ENCODE results near the gene REL. TPM values are rescaled to one million over a fixed set of nuclear protein-coding genes. Genes with fewer than 3 reads are reported as not detected.

REL gene
- total RNA-seq, 1 donor from 2014 or later: 8.7 TPM

DNA sequence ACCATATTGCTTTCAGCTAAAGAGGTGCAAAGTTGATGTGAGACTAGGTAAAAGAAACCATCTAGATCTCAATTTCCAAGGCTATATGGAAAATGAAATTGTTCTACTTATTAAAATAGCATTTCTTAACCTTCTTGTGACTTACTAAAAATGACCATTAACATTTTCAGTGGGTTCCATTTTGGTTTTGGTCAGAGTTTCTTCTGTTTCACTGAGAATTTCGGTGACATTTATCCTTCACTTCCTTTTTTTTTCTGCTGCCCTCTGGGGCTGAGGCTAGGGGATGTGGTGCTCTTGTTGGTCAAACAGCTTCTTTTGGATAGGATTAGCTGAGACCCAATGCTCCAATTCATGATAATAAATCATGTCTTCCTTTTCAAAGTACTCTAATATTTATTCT is 44.3 kb upstream of the REL start:
- no peak for DNase-seq (ENCODE audit: low read depth, low spot score)
- Mint-ChIP-seq H3K4me1 (peaks cover 11% of the 10 kb centered on the region), H3K36me3 (ENCODE audit: low read depth) (no peaks in the 10 kb centered on the region), H3K27me3 (ENCODE audit: low read depth) (no peaks in the 10 kb centered on the region), H3K4me3 (no peak overlapping the region), H3K9me3 (no peaks in the 10 kb centered on the region), H3K27ac (ENCODE audit: unreplicated experiment) (no peak overlapping the region)
- TF ChIP-seq, protein P1, sequence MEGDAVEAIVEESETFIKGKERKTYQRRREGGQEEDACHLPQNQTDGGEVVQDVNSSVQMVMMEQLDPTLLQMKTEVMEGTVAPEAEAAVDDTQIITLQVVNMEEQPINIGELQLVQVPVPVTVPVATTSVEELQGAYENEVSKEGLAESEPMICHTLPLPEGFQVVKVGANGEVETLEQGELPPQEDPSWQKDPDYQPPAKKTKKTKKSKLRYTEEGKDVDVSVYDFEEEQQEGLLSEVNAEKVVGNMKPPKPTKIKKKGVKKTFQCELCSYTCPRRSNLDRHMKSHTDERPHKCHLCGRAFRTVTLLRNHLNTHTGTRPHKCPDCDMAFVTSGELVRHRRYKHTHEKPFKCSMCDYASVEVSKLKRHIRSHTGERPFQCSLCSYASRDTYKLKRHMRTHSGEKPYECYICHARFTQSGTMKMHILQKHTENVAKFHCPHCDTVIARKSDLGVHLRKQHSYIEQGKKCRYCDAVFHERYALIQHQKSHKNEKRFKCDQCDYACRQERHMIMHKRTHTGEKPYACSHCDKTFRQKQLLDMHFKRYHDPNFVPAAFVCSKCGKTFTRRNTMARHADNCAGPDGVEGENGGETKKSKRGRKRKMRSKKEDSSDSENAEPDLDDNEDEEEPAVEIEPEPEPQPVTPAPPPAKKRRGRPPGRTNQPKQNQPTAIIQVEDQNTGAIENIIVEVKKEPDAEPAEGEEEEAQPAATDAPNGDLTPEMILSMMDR (conservative IDR thresholded peaks at IDR 0.05): no peak

DNA sequence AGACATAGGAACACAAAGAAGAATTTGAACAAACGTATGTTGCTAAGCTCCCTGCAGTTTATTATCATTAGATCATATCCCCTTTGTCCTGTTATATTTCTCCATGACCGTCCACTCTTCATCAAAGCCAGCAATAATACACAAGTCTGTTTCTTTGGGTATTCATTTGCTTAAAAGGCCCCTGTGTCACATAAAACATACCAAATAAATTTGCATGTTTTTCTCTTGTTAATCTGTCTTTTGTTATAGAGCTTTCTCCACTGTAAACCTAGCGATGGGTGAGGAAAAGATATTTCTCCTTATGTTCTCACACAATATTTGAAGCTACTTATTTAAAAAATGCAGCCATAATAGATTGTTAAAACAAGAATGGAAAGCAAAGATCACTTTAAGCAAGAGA is 42.9 kb upstream of the REL start:
- Mint-ChIP-seq H3K36me3 (ENCODE audit: low read depth) (no peaks in the 10 kb centered on the region), H3K27ac (ENCODE audit: unreplicated experiment) (no peak overlapping the region), H3K27me3 (ENCODE audit: low read depth) (no peaks in the 10 kb centered on the region), H3K4me3 (no peak overlapping the region), H3K9me3 (no peaks in the 10 kb centered on the region), H3K4me1 (peaks cover 11% of the 10 kb centered on the region)
- TF ChIP-seq, protein P1 (conservative IDR thresholded peaks at IDR 0.05): no peak
- DNase-seq (ENCODE audit: low read depth, low spot score): no peak

DNA sequence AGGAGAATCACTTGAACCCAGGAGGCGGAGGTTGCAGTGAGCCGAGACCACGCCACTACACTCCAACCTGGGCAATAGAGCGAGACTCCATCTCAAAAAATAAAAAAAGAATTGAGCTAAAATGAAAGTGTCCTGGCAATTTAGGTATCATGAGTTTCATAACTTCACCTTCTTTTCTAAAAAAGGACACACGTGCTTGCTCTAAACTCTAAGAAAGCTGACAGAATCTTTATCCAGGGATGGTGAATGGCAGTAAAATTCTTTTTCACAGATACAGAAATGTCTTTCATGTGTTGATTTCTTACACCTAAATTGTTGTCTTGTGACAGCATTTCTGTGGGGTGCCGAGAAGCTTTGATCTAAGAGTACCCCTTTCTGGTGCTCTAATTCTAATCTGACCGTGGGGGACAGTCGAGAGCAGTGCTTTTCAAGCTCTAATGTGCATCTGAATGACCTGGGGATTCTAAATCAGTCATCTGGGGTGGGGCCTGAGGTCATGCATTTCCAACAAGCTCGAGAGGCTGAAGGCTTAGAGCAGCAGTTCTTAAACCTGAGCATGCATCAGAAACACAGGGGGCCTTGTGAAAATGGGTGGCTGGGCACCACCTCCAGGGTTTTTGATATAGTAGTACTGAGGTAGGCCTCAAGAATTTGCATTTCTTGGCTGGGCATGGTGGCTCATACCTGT is 42.1 kb upstream of the REL start:
- Mint-ChIP-seq H3K4me3 (no peak overlapping the region), H3K36me3 (ENCODE audit: low read depth) (no peaks in the 10 kb centered on the region), H3K4me1 (peaks cover 11% of the 10 kb centered on the region), H3K9me3 (no peaks in the 10 kb centered on the region), H3K27me3 (ENCODE audit: low read depth) (no peaks in the 10 kb centered on the region), H3K27ac (ENCODE audit: unreplicated experiment) (no peak overlapping the region)
- TF ChIP-seq, protein P1 (conservative IDR thresholded peaks at IDR 0.05): no peak
- no peak for DNase-seq (ENCODE audit: low read depth, low spot score)

DNA sequence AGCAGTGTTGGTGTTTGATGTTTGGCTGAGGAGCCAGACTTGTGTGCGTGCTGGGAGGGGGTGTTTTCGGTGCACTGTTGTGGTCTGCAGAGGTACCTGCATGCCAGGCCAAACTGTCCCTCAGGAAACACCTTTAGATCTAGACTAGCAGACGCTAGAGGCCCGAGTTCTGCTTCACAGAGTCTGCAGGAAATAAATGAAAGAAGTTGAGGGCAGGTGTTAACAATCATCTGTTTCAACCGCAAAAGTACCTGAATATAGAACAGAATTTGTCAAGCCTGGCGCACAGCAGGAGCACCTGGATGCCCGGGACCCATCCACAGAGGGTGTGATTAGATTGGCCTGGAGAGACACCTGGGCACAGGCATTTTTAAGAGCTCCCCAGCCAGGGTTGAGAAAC is 40.5 kb upstream of the REL start:
- H3K4me1 Mint-ChIP-seq: peaks cover 11% of the 10 kb centered on the region

DNA sequence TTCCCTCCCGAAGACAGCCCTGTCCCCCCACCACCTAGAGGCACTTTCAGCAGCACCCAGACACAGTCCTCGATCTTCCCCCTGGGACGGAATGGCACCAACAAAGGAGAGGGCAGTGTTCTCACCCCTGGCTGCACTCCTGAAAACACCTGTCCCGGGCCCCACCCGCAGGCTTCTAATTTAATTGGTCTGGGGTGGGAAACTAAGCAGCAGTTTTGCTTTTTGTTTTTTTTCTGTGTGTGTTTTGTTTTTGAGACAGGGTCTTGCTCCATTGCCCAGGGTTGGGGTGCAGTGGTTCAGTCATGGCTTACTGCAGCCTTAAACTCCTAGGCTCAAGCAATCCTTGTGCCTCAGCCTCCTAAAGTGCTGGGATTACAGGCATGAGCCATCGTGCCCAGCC is 38.4 kb upstream of the REL start:
- Mint-ChIP-seq H3K4me3 (no peak overlapping the region), H3K36me3 (ENCODE audit: low read depth) (no peaks in the 10 kb centered on the region), H3K9me3 (no peaks in the 10 kb centered on the region), H3K4me1 (peaks cover 11% of the 10 kb centered on the region), H3K27ac (ENCODE audit: unreplicated experiment) (no peak overlapping the region), H3K27me3 (ENCODE audit: low read depth) (no peaks in the 10 kb centered on the region)
- no peak for DNase-seq (ENCODE audit: low read depth, low spot score)
- TF ChIP-seq, protein P1 (conservative IDR thresholded peaks at IDR 0.05): no peak

More for the DNA sequence above, 40.5 kb upstream of the REL start:
- no peak overlapping the region for H3K27ac Mint-ChIP-seq (ENCODE audit: unreplicated experiment)
- TF ChIP-seq, protein P1 (conservative IDR thresholded peaks at IDR 0.05): no peak
- no peak overlapping the region for H3K4me3 Mint-ChIP-seq
- H3K36me3 Mint-ChIP-seq (ENCODE audit: low read depth): no peaks in the 10 kb centered on the region
- no peaks in the 10 kb centered on the region for H3K9me3 Mint-ChIP-seq
- no peaks in the 10 kb centered on the region for H3K27me3 Mint-ChIP-seq (ENCODE audit: low read depth)
- no peak for DNase-seq (ENCODE audit: low read depth, low spot score)
